Measurements from ENCODE around the gene MCM9. TPM values are rescaled to one million over a fixed set of nuclear protein-coding genes. Genes with fewer than 3 reads are reported as not detected.

MCM9 gene
- total RNA-seq, 1 experiment from 2014 or later = 14.9 TPM

- Mint-ChIP-seq H3K4me3 (no peak overlapping the region), H3K27ac (no peak overlapping the region), H3K36me3 (peaks cover under 1% of the 10 kb centered on the region; the same call in 1 of the 2 replicates), H3K9me3 (peaks cover 6% of the 10 kb centered on the region), H3K4me1 (peaks cover 7% of the 10 kb centered on the region; the same call in 1 of the 2 replicates), H3K27me3 (ENCODE audit: low read depth) (no peaks in the 10 kb centered on the region)
- no peak for DNase-seq (ENCODE audit: low spot score)
- ChIA-PET POLR2A (interaction anchor here (1.0 kb wide), 1 partner anchor 13 kb away, joined by 3 read pairs; no protein-coding TSS in a partner anchor), CTCF (interaction anchor here (0.9 to 2.4 kb wide), 3 partner anchors 10 to 343 kb away, joined by 3 to 9 read pairs (median 5); no protein-coding TSS in a partner anchor)
- ATAC-seq = no peak
- TF ChIP-seq IRF2 (CRISPR knock-in tag; IDR thresholded peaks at IDR 0.05; ENCODE audit: borderline replicate concordance, low read depth) (no peak), NR3C1 (CRISPR knock-in tag; conservative IDR thresholded peaks at IDR 0.05; ENCODE audit: low read depth) (no peak), ETV6 (CRISPR knock-in tag; IDR thresholded peaks at IDR 0.05) (no peak), ATF3 (CRISPR knock-in tag; conservative IDR thresholded peaks at IDR 0.05) (no peak), ZNF532 (CRISPR knock-in tag; IDR thresholded peaks at IDR 0.05; ENCODE audit: borderline replicate concordance) (no peak), ZNF121 (CRISPR knock-in tag; IDR thresholded peaks at IDR 0.05) (no peak), AFF4 (CRISPR knock-in tag; IDR thresholded peaks at IDR 0.05; ENCODE audit: borderline replicate concordance) (no peak), ZNF138 (CRISPR knock-in tag; conservative IDR thresholded peaks at IDR 0.05) (no peak), NR1H2 (CRISPR knock-in tag; IDR thresholded peaks at IDR 0.05) (no peak), STAT6 (CRISPR knock-in tag; conservative IDR thresholded peaks at IDR 0.05; ENCODE audit: low read depth) (no peak)
- TF ChIP-seq, protein P1, sequence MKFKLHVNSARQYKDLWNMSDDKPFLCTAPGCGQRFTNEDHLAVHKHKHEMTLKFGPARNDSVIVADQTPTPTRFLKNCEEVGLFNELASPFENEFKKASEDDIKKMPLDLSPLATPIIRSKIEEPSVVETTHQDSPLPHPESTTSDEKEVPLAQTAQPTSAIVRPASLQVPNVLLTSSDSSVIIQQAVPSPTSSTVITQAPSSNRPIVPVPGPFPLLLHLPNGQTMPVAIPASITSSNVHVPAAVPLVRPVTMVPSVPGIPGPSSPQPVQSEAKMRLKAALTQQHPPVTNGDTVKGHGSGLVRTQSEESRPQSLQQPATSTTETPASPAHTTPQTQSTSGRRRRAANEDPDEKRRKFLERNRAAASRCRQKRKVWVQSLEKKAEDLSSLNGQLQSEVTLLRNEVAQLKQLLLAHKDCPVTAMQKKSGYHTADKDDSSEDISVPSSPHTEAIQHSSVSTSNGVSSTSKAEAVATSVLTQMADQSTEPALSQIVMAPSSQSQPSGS (CRISPR knock-in tag; IDR thresholded peaks at IDR 0.05; ENCODE audit: borderline replicate concordance, low read depth) = no peak
Measured at GRCh38 chr6:118786596-118787453, 148.1 kb downstream of the MCM9 start.

Data from WTC11 (cell line).